Left colon (tissue), 2 donors: ENCODE results near the gene PKP3. TPM values are rescaled to one million over a fixed set of nuclear protein-coding genes. Genes with fewer than 3 reads are reported as not detected.

Source experiments
- ATAC-seq: fragments of 200-7000 bp; cut with Tn5 transposase; one replicate; pipeline ENCODE4 v1.9.1; 2020; ENCODE audit warnings: mild to moderate bottlenecking, moderate library complexity
- DNase-seq, 2 donors: peaks; one replicate each; pipeline ENCODE4 v3.0.0-alpha.2; 2020
- intact Hi-C, 2 donors: fragments of 100-400 bp; cut with DNase I in 1 of 2; cut with micrococcal nuclease in 1 of 2; formaldehyde crosslinking; loops; one replicate each; pipeline versions ENCODE4 v1.11.2 to v1.14.0; 2022; cut with DNase I, micrococcal nuclease
- total RNA-seq, 2 donors: library from RNA; stranded (reverse); fragmentation: NEBNext Ultra II Directional; extraction: Animal tissue kit (Norgen Biotek cat#: 25700); gene quantifications; one replicate each; pipeline ENCODE4 v1.2.1, GENCODE V29; 2021
- donor health status: DM: no; HTN: no; CAD: no.
- donor health status: DM: yes; HTN: yes; CAD: no.

PKP3 gene
- total RNA-seq, 2 donors from 2014 or later, result 168 to 194 TPM

DNA sequence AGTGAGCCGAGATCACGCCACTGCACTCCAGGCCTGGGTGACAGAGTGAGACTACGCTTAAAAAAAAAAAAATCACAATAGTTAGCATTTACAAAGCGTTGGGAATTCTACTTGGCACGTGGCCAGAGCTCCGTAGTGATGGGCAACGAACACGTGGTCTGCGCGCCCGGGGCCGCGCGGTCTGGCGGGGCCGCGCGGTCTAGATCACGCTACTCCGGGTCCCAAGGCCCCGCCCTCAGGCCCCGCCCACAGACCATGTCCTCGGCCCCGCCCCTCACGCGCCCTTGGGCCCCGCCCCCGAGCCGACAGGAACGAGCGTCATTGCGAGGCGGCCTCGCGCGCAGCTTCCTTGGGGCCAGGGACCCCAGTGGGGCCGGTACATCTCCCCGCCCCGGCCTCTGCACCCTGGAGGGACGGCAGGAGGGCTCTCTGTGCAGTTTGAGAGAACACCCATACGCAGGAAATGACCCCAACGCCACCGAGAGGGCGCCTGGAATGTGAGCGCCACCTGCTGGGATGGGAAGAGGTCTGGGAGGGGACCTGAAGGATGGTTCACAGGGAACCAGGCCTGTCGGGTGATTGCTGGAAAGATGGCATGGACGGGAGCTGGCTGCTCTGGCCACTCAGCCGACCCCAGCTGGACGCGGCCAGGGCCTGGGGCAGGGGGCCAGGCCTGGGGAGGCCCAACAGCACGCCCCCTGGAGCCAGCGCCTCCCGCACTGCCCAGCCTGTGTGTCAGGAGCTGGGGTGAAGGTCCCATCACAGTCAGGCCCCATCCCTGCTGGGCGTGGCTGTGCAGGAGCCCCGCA is 54.1 kb downstream of the PKP3 start:
- ATAC-seq (peak; percentile 63), DNase-seq (peak; percentile 94 to 99)
- intact Hi-C loops, result no loop called here

DNA sequence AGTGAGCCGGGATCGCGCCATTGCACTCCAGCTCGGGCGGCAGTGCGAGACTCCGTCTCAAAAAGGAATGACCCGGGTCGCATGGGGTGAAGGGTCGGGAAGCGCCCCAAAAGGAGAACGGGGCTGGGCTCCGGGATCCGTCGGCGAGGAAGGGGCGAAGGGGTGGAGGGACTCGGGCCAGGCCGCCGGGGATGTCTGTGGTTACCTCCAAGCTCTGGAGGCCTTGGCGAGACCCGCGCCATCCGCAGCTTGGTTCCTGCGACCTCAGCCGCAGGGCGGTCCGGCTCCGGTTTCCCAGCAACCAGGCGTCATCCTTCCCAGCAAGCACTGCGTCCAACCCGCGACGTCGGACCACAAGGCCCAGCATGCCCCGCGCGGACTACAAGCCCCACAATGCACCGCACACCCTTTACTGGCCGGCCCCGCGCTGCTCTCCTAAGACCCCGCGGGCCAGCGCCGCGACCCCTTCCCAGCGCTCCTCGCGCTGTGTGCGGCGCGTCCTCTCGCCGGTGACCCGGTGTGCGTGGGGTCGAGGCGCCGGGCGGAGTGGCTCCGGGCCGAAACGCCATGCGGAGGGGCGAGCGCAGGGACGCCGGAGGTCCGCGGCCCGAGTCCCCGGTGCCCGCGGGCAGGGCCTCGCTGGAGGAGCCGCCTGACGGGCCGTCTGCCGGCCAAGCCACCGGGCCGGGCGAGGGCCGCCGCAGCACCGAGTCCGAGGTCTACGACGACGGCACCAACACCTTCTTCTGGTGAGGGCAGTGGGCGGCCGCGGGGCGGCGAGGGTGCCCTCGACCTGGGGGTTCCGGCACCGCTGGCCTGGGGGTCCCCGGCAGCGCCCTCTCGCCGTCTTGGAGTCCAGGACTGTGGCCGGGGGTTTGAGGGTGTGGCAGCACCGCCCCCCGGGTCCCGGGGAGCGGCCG is 56.1 kb downstream of the PKP3 start, which contains the start of gene PTDSS2:
TSS of gene PTDSS2 (plus strand) at position 391 of the 920 bp plus-strand sequence. CDS start at position 568, 177 bp downstream.
- ATAC-seq, result peak; percentile 67
- DNase-seq, result peak; percentile 97
- intact Hi-C loops, result no loop called here

DNA sequence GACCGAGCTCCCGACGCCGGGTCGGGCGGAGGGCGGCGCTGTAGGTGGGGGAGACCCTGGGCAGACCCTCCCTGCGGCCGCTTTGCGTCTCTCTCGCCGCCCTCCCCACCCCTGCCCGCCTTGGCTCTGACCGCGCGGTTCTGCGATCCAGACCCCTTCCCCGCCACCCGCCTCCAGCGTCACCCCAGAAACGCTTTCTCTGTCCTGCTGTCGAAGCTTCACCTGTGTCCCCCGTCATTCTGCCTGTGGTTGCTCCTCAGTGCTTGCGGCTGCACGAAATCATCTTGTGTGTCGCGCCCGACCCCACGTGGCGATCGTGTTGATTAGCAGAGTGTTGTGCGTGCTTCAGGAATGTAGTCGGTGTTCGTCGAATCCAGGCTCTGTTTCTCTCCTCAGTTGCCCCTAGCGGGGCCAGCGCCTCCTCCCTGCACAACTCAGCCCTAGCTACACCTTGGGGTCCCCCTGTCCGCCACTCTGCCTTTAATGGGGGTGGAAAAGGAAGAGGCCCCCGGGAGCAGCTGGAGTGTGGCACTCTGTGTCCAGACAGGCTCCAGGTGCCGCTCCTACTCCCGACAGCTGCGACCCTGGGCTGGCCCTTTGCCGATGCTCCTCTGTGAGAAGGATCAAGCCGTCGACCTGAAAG is 56.9 kb downstream of the PKP3 start:
- DNase-seq (peak; percentile 79 to 85), ATAC-seq (peak; percentile 49)
- intact Hi-C loops, result no loop called here

DNA sequence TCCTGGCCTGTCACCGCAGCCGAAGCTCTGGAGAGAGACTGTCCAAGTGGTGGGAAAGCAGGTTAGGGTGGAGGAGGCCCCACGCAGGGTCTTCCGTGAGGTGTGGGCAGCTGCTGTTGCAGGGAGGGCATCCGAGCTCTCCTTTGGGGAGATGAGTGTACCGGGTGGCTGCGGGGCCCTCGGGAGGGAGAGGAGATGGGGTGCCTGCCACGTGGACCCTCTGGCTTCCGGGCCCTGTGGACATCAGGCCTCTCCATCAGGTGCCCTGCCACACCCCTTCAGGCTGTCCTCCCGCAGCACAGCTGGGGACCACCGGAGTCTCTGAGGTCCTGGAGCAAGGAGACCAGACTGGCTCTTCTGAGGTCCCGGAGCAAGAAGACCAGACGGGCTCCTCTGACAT is 57.7 kb downstream of the PKP3 start:
- ATAC-seq (no peak), DNase-seq (no peak)
- intact Hi-C loops, result no loop called here

DNA sequence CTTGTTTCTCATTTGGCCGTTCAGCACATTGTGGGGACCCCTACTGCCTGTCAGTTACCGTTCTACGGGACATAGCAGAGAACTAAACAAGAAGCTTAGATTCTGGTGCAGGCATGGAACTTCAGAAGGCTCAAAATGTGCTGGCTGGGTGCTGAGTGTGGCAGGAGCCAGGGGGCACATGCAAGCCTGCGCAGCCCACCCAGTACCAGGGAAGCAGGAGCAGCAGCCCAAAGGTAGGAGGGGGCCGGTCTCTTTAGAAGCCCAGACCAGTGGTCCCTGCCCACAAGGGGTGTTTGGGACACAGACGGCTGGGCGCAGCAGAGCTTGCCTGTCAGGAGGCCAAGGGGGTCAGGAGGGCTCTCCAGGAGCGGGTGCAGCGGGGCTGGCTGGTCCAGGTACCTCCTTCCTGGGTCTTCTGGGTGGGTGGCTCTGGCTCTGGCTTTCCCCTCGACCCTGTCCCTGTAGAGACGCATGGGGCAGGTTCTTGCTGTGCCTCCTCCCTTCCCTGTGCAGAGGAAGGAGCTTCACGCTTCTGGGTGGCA is 58.3 kb downstream of the PKP3 start:
- intact Hi-C loops, result no loop called here
- no peak for ATAC-seq
- no peak for DNase-seq

DNA sequence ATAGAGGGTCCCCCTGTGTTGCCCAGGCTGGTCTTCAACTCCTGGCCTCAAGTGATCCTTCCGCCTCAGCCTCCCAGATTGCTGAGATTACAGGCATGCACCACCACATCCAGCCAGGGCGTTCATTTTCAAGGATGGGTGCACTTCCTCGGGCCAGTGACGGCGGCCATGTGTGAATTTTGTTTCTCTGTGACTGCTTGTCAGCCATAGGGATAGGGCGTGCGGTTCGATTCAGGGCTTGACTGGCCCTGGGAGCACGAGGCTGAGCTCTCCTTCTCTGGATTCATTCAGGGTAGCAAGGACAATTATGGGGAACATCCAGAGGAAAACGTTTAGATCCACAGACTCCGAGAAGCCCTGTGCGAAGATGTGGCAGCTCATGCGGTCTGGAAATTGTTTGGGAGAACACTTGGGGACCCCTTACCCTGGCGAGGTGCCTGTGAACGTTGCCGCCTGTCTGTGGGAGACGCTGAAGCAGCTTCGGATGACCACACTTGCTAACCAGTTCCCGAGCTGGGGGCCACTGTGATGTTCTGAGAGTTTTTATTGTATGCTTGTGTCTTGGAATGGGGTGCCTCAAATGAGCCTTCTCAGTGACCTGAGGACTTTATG is 59.0 kb downstream of the PKP3 start:
- DNase-seq (no peak), ATAC-seq (no peak)
- intact Hi-C loops, result no loop called here

DNA sequence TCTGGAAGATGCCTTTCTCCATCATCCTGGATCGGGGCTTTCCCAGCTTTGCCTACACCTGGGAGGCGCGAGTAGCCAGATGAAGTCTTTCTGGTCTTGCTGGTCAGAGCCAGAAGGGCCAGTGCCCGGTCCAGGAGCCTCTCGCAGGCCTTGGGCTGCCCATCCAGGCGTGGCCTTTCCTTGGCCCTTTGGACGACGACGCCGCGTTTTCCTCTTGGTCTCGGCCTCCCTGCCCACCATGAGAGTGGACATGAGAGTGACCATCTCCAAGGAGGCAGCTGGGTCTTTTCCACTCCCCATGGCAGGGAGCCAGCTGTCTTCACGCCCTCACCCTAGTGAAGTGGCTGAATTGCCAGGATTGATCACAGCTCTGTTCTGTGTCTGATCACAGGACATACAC is 59.6 kb downstream of the PKP3 start:
- ATAC-seq, result no peak
- intact Hi-C loops, result no loop called here
- DNase-seq, result no peak

DNA sequence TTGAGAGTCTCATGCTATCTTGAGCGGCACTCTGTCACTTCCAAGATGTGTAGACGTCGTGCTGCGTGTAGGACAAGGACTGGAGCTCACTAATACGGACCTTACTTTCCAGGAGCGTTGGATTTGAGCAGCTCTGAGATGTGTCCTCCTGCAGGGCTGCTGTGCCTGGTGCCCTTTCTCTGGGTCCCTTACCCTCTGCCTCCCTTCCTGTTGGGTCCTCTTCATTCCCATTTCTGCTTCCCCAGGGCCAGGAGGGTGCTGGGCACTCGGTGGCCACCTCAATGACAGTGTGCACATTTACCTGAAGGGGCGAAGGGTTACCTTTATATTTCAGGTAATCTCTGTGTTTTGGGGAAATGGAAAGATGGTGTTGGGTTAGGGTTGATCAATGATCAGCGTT is 60.0 kb downstream of the PKP3 start:
- intact Hi-C loops, result no loop called here
- DNase-seq, result no peak
- no peak for ATAC-seq

Other genes with a start within 250 kb of the PKP3 start
- gene SCGB1C1, start 201.1 kb upstream of the PKP3 start, total RNA-seq, result not detected
- 10 to 100 TPM; 55.8 to 69.0 TPM for gene BET1L, start 186.8 kb upstream of the PKP3 start, total RNA-seq
- 10 to 100 TPM; 77.8 to 86.9 TPM for gene RIC8A, start 186.5 kb upstream of the PKP3 start, total RNA-seq
- 10 to 100 TPM; 18.8 to 22.3 TPM for gene SIRT3, start 157.9 kb upstream of the PKP3 start, total RNA-seq
- gene PSMD13, start 157.2 kb upstream of the PKP3 start, total RNA-seq, result 100 to 1,000 TPM in 1 of 2 donors, 10 to 100 TPM in 1; 99.5 to 111 TPM
- under 1 TPM; 0.92 TPM for gene NLRP6, start 115.8 kb upstream of the PKP3 start, total RNA-seq
- 10 to 100 TPM; 18.8 to 20.6 TPM for gene PGGHG, start 105.1 kb upstream of the PKP3 start, total RNA-seq
- not detected for gene IFITM5, start 94.7 kb upstream of the PKP3 start, total RNA-seq
- gene IFITM2, start 86.4 kb upstream of the PKP3 start, total RNA-seq, result 100 to 1,000 TPM in 1 of 2 donors, 10 to 100 TPM in 1; 87.7 to 133 TPM
- 100 to 1,000 TPM in 1 of 2 donors, 10 to 100 TPM in 1; 85.6 to 127 TPM for gene IFITM1, start 80.2 kb upstream of the PKP3 start, total RNA-seq
- gene IFITM3, start 73.3 kb upstream of the PKP3 start, total RNA-seq, result 100 to 1,000 TPM; 118 to 136 TPM
- gene B4GALNT4, start 24.7 kb upstream of the PKP3 start, total RNA-seq, result 1 to 10 TPM; 2.4 to 3.3 TPM
- 100 to 1,000 TPM; 123 to 152 TPM for gene SIGIRR, start 20.8 kb downstream of the PKP3 start, total RNA-seq
- 100 to 1,000 TPM; 141 to 180 TPM for gene ANO9, start 47.8 kb downstream of the PKP3 start, total RNA-seq
- gene PTDSS2, start 56.1 kb downstream of the PKP3 start, total RNA-seq, result 10 to 100 TPM; 23.3 to 27.4 TPM
- gene RNH1, start 113.0 kb downstream of the PKP3 start, total RNA-seq, result 100 to 1,000 TPM; 104 to 124 TPM
- 10 to 100 TPM; 42.3 to 58.1 TPM for gene HRAS, start 141.4 kb downstream of the PKP3 start, total RNA-seq
- gene LRRC56, start 143.3 kb downstream of the PKP3 start, total RNA-seq, result 1 to 10 TPM; 3.7 to 4.7 TPM
- 10 to 100 TPM; 13.6 to 15.3 TPM for gene LMNTD2, start 166.5 kb downstream of the PKP3 start, total RNA-seq
- 100 to 1,000 TPM in 1 of 2 donors, 10 to 100 TPM in 1; 90.9 to 117 TPM for gene RASSF7, start 166.8 kb downstream of the PKP3 start, total RNA-seq
- 10 to 100 TPM; 31.0 to 33.0 TPM for gene PHRF1, start 182.3 kb downstream of the PKP3 start, total RNA-seq
- gene IRF7, start 221.7 kb downstream of the PKP3 start, total RNA-seq, result 10 to 100 TPM; 29.9 to 36.4 TPM
- 100 to 1,000 TPM; 359 to 611 TPM for gene CDHR5, start 230.7 kb downstream of the PKP3 start, total RNA-seq
- 1 to 10 TPM in 1 of 2 donors, not detected in 1; 2.7 TPM for gene SCT, start 233.0 kb downstream of the PKP3 start, total RNA-seq
- gene DRD4, start 243.1 kb downstream of the PKP3 start, total RNA-seq, result 1 to 10 TPM; 1.3 to 1.9 TPM